Caco-2 (cell line): Measurements from ENCODE around the gene FHOD3. TPM values are rescaled to one million over a fixed set of nuclear protein-coding genes. Genes with fewer than 3 reads are reported as not detected.

Source experiments
- BruUV-seq: library from RNA; stranded (reverse); fragments of 400-500 nt; replicated peaks from 2 replicates; lab custom pipeline; 2021; lab: Mats Ljungman, UMichigan
- CTCF ChIA-PET: fragments of 300-600 bp; sonication (Branson Sonifier 250); formaldehyde crosslinking; loops from one replicate; lab custom pipeline; 2022; ENCODE audit warnings: antibody characterized with exemption; lab: Charles Lee
- POLR2A ChIA-PET: fragments of 300-600 bp; sonication (Branson Sonifier 250); formaldehyde crosslinking; loops from one replicate; lab custom pipeline; 2022; ENCODE audit warnings: antibody characterized with exemption; lab: Charles Lee
- DNase-seq, 2 experiments: peaks; one replicate each; pipeline versions ENCODE4 v3.0.0 to v3.0.0-alpha.2; 2020 to 2022
- H3K27me3 ChIP-seq: replicated peaks from 2 replicates; pipeline ENCODE4 v1.6.0; 2011; ENCODE audit warnings: low read length; ENCODE audit not compliant: control insufficient read depth, insufficient read depth
- H3K36me3 ChIP-seq: 2 replicates; pipeline ENCODE4 v1.5.1; 2011; ENCODE audit warnings: low read length; ENCODE audit not compliant: control insufficient read depth, insufficient read depth
- H3K4me1 ChIP-seq: fragments of 250-450 bp; sonication (Bioruptor Pico); 2 replicates; pipeline ENCODE4 v1.5.1; 2020; ENCODE audit warnings: mild to moderate bottlenecking
- H3K4me3 ChIP-seq: 2 replicates; pipeline ENCODE4 v1.5.1; 2011; ENCODE audit warnings: low read depth, mild to moderate bottlenecking, control low read depth, low read length
- H3K9me3 ChIP-seq: fragments of 250-450 bp; sonication (Bioruptor Pico); 2 replicates; pipeline ENCODE4 v1.5.1; 2020; ENCODE audit warnings: mild to moderate bottlenecking, moderate library complexity
- H3K27ac Mint-ChIP-seq: one replicate; pipeline ENCODE4 v1.8.0; 2022; ENCODE audit warnings: mixed read lengths; ENCODE audit not compliant: unreplicated experiment
- H3K27me3 Mint-ChIP-seq: one replicate; pipeline ENCODE4 v1.8.0; 2022; ENCODE audit warnings: mixed read lengths; ENCODE audit not compliant: insufficient read depth, unreplicated experiment
- H3K36me3 Mint-ChIP-seq: one replicate; pipeline ENCODE4 v1.8.0; 2022; ENCODE audit warnings: mild to moderate bottlenecking, mixed read lengths; ENCODE audit not compliant: insufficient read depth, unreplicated experiment
- H3K4me1 Mint-ChIP-seq: one replicate; pipeline ENCODE4 v1.8.0; 2022; ENCODE audit warnings: low read depth, mixed read lengths; ENCODE audit not compliant: unreplicated experiment
- H3K4me3 Mint-ChIP-seq: one replicate; pipeline ENCODE4 v1.8.0; 2022; ENCODE audit warnings: mild to moderate bottlenecking, moderate library complexity, mixed read lengths; ENCODE audit not compliant: unreplicated experiment
- H3K9me3 Mint-ChIP-seq: one replicate; pipeline ENCODE4 v1.8.0; 2022; ENCODE audit warnings: mixed read lengths; ENCODE audit not compliant: unreplicated experiment
- intact Hi-C: fragments of 100-400 bp; cut with micrococcal nuclease; formaldehyde crosslinking; loops from one replicate; pipeline ENCODE4 v1.10.0; 2022; ENCODE audit not compliant: unreplicated experiment
- total RNA-seq: library from RNA; stranded (reverse); gene quantifications from 2 replicates; pipeline ENCODE4 v1.2.3, GENCODE V29; 2022
- TF ChIP-seq, protein P1 (sequence below), 2 experiments: fragments of 200-600 bp in 1 of 2; IDR thresholded peaks; 1 replicate in 1 of 2; 2 replicates in 1 of 2; pipeline versions ENCODE4 v1.5.1 to v1.8.0; 2011 to 2022; ENCODE audit warnings: antibody characterized with exemption in 1 of 2, control low read depth in 1 of 2, inconsistent platforms in 1 of 2, low read depth in 1 of 2, low read length in 1 of 2, mild to moderate bottlenecking in 1 of 2, moderate library complexity in 1 of 2; ENCODE audit not compliant: insufficient read depth in 1 of 2, severe bottlenecking in 1 of 2, unreplicated experiment in 1 of 2

The FHOD3 gene
- total RNA-seq, 1 experiment from 2014 or later, result not detected

DNA sequence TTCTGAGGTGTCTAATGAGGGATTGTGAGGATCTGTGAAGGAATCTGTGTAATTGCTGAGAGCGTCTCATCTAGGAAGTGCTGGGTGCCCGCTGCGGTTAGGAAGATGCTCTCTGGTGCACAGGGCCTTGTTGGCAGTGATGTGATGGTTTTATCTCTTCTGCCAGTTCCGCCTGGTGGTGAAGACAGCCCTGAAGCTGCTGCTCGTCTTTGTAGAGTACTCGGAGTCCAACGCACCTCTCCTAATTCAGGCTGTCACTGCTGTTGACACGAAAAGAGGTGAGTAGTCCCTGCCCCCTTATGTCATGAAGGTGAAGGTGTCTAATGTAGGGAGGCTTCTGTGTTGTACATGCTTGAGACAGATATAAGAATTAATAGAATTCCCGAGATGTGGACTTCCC lies 297.1 kb downstream of the FHOD3 start:
- no peaks in the 10 kb centered on the region for H3K36me3 Mint-ChIP-seq
- no peak overlapping the region for H3K4me3 Mint-ChIP-seq
- Histone ChIP-seq H3K27me3 (no peaks in the 10 kb centered on the region), H3K4me3 (no peak overlapping the region), H3K9me3 (no peaks in the 10 kb centered on the region), H3K36me3 (no peaks in the 10 kb centered on the region), H3K4me1 (no peaks in the 10 kb centered on the region)
- no peak for DNase-seq
- CTCF ChIA-PET, result no interaction called here
- TF ChIP-seq, protein P1, sequence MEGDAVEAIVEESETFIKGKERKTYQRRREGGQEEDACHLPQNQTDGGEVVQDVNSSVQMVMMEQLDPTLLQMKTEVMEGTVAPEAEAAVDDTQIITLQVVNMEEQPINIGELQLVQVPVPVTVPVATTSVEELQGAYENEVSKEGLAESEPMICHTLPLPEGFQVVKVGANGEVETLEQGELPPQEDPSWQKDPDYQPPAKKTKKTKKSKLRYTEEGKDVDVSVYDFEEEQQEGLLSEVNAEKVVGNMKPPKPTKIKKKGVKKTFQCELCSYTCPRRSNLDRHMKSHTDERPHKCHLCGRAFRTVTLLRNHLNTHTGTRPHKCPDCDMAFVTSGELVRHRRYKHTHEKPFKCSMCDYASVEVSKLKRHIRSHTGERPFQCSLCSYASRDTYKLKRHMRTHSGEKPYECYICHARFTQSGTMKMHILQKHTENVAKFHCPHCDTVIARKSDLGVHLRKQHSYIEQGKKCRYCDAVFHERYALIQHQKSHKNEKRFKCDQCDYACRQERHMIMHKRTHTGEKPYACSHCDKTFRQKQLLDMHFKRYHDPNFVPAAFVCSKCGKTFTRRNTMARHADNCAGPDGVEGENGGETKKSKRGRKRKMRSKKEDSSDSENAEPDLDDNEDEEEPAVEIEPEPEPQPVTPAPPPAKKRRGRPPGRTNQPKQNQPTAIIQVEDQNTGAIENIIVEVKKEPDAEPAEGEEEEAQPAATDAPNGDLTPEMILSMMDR (IDR thresholded peaks at IDR 0.05; ENCODE audit: insufficient read depth in 1 of 2, low read depth in 1 of 2, low read length in 1 of 2, severe bottlenecking in 1 of 2, unreplicated experiment in 1 of 2), result no peak
- POLR2A ChIA-PET, result no interaction called here
- intact Hi-C loops, result no loop called here
- BruUV-seq, result no TSS peak
- peaks cover 12% of the 10 kb centered on the region for H3K27me3 Mint-ChIP-seq
- no peak overlapping the region for H3K27ac Mint-ChIP-seq
- H3K9me3 Mint-ChIP-seq, result no peaks in the 10 kb centered on the region
- H3K4me1 Mint-ChIP-seq, result no peaks in the 10 kb centered on the region

DNA sequence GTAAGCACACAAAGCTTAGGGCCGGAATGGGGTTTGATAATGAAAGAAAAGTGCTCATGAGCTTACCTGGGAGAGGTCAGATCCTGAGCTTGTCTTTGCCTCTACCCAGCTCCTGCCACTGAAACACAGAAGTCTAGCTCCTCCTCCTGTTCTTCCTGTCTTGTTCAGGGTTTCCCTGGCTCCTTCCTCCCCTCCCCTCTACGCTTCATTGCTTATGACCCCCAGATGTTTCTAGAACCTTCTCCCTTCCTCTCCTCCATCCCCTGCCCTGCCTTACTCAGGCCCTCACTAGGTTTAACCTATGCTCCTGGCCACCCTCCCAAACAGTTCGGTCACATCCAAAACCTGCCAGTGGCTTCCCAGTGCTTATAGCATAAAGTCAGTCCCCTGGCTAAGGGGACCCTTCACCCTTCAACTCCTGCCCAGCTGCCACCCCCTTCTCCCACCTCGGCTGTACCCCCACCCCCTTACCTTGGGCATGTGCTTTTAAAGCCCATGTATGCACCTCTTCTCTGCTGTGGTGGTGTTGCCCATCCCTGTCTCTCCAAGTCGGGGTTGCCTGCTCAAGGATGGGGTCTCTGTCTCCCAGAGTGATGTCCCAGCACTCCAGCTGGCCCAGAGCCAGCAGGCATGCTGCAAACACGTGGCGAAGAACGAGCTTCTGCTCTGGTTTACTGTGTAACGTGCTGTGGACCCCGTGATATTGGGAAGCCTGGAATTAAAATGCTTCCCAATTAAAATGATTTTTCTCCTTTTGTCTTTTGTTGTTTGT lies 297.7 kb downstream of the FHOD3 start:
- TF ChIP-seq, protein P1 (IDR thresholded peaks at IDR 0.05; ENCODE audit: insufficient read depth in 1 of 2, low read depth in 1 of 2, low read length in 1 of 2, severe bottlenecking in 1 of 2, unreplicated experiment in 1 of 2), result no peak
- no peak for DNase-seq
- no peak overlapping the region for H3K4me3 ChIP-seq
- BruUV-seq, result no TSS peak
- H3K9me3 ChIP-seq, result no peaks in the 10 kb centered on the region
- peaks cover 12% of the 10 kb centered on the region for H3K27me3 Mint-ChIP-seq
- H3K36me3 ChIP-seq, result no peaks in the 10 kb centered on the region
- H3K27me3 ChIP-seq, result no peaks in the 10 kb centered on the region
- no peaks in the 10 kb centered on the region for H3K4me1 Mint-ChIP-seq
- POLR2A ChIA-PET, result no interaction called here
- CTCF ChIA-PET, result no interaction called here
- H3K4me3 Mint-ChIP-seq, result no peak overlapping the region
- H3K36me3 Mint-ChIP-seq, result no peaks in the 10 kb centered on the region
- no peaks in the 10 kb centered on the region for H3K4me1 ChIP-seq
- no peaks in the 10 kb centered on the region for H3K9me3 Mint-ChIP-seq
- no peak overlapping the region for H3K27ac Mint-ChIP-seq
- intact Hi-C loops, result no loop called here

DNA sequence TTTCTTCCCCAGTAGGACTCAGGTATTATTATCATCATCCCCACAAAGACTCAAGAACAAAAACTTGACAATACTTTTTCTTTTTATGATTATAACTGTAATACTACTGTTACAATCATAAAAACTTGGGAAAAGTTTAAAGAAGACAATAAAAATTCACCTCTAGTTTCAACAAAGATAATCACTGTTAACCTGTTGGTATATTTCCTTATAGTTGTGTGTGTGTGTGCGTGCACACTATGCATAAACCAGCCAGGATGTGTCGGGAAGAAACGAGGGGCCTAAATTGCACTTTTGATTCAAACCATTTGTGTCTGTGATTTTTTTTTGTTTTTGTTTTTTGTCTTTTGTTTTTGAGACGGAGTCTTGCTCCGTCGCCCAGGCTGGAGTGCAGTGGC lies 298.3 kb downstream of the FHOD3 start:
- ChIA-PET CTCF (no interaction called here), POLR2A (no interaction called here)
- no peak for DNase-seq
- TF ChIP-seq, protein P1 (IDR thresholded peaks at IDR 0.05; ENCODE audit: insufficient read depth in 1 of 2, low read depth in 1 of 2, low read length in 1 of 2, severe bottlenecking in 1 of 2, unreplicated experiment in 1 of 2), result no peak
- Histone ChIP-seq H3K4me1 (no peaks in the 10 kb centered on the region), H3K9me3 (no peaks in the 10 kb centered on the region), H3K36me3 (no peaks in the 10 kb centered on the region), H3K4me3 (no peak overlapping the region), H3K27me3 (no peaks in the 10 kb centered on the region)
- H3K4me3 Mint-ChIP-seq, result no peak overlapping the region
- no peaks in the 10 kb centered on the region for H3K9me3 Mint-ChIP-seq
- no TSS peak for BruUV-seq
- intact Hi-C loops, result no loop called here
- no peaks in the 10 kb centered on the region for H3K36me3 Mint-ChIP-seq
- H3K27ac Mint-ChIP-seq, result no peak overlapping the region
- H3K27me3 Mint-ChIP-seq, result peaks cover 12% of the 10 kb centered on the region
- no peaks in the 10 kb centered on the region for H3K4me1 Mint-ChIP-seq
